Activated CD4-positive, alpha-beta T cell treated with anti-CD3 and anti-CD28 coated beads for 4 hours (primary cell): ENCODE measurements around the gene CD82.

Source experiments
- DNase-seq, 2 donors: peaks; one replicate each; pipeline ENCODE4 v3.0.0-alpha.2; 2020

The CD82 gene

GRCh38 chr11:44565211-44565952 lies at the start of gene CD82:
TSS of gene CD82 (plus strand) at chr11:44565663. CDS start at chr11:44594663, 29,000 bp downstream.
- peak; percentile 98 for DNase-seq

GRCh38 chr11:44516688-44517507 lies 48.6 kb upstream of the CD82 start:
- no peak for DNase-seq

- DNase-seq = no peak
Measured at GRCh38 chr11:44517541-44517940, 47.9 kb upstream of the CD82 start.

- no peak for DNase-seq
Measured at GRCh38 chr11:44518968-44519550, 46.4 kb upstream of the CD82 start.

GRCh38 chr11:44519989-44520737 lies 45.3 kb upstream of the CD82 start:
- no peak for DNase-seq

- no peak for DNase-seq
Measured at GRCh38 chr11:44521148-44521547, 44.3 kb upstream of the CD82 start.

GRCh38 chr11:44522294-44522693 lies 43.2 kb upstream of the CD82 start:
- DNase-seq = no peak

GRCh38 chr11:44524346-44524745 lies 41.1 kb upstream of the CD82 start:
- DNase-seq = no peak

- no peak for DNase-seq
Measured at GRCh38 chr11:44524751-44525201, 40.7 kb upstream of the CD82 start.

- DNase-seq = no peak
Measured at GRCh38 chr11:44525473-44526252, 39.8 kb upstream of the CD82 start.

- no peak for DNase-seq
Measured at GRCh38 chr11:44526438-44526837, 39.0 kb upstream of the CD82 start.

- DNase-seq = no peak
Measured at GRCh38 chr11:44527476-44527875, 38.0 kb upstream of the CD82 start.

- no peak for DNase-seq
Measured at GRCh38 chr11:44528103-44528502, 37.4 kb upstream of the CD82 start.

- no peak for DNase-seq
Measured at GRCh38 chr11:44528581-44528980, 36.9 kb upstream of the CD82 start.

- DNase-seq = no peak
Measured at GRCh38 chr11:44529895-44530412, 35.5 kb upstream of the CD82 start.

- peak in 1 of 2 donors; percentile 8 for DNase-seq
Measured at GRCh38 chr11:44530413-44531115, 34.9 kb upstream of the CD82 start.

- no peak for DNase-seq
Measured at GRCh38 chr11:44531116-44531504, 34.4 kb upstream of the CD82 start.

- DNase-seq = no peak
Measured at GRCh38 chr11:44531636-44532035, 33.8 kb upstream of the CD82 start.

GRCh38 chr11:44532809-44533208 lies 32.7 kb upstream of the CD82 start:
- no peak for DNase-seq

- DNase-seq = no peak
Measured at GRCh38 chr11:44533921-44534711, 31.3 kb upstream of the CD82 start.
